ENCODE results near the gene HLA-DQB1.
"Not testable (repeated sequence)": the region's sequence is repeated elsewhere in the genome, so short reads cannot be mapped to it uniquely, and the experiment has no call there.

The HLA-DQB1 gene

DNA sequence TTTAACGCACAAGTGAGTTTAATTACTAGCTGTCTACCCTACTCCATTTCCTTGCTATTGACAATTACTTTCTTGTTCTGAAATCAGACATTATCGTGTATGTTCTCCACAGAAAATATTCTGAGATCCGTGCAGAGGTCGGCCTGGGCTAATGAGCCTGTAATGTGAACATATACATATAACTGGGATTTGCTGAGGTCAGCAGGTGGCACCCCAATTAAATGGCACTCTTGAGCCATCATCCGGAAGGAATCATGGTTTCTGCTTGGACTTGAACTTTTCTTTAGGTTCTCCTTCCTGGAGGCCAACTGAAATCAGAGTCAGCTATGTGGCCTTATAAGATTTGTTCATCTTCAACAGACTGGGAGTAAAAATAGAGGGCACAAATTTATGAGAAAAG is 3.6 kb downstream of the HLA-DQB1 start:
- DNase-seq (ENCODE audit: low read depth, low spot score): no peak

DNA sequence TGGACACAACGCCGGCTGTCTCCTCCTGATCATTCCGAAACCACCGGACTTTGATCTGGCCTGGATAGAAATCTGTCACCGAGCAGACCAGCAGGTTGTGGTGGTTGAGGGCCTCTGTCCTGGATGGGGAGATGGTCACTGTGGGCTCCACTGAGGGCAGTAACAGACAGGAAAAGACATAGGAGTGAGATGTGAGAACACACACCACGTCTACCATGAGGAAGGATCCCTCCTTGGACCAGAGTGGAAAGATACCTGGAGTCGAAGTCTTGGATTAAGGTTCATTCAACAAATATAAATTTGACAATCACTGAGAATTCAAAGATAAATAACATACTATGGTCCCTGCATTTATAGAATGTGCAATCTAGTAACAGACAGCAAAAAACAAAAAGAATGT is 4.4 kb downstream of the HLA-DQB1 start:
- no peak for DNase-seq (ENCODE audit: low read depth, low spot score)

DNA sequence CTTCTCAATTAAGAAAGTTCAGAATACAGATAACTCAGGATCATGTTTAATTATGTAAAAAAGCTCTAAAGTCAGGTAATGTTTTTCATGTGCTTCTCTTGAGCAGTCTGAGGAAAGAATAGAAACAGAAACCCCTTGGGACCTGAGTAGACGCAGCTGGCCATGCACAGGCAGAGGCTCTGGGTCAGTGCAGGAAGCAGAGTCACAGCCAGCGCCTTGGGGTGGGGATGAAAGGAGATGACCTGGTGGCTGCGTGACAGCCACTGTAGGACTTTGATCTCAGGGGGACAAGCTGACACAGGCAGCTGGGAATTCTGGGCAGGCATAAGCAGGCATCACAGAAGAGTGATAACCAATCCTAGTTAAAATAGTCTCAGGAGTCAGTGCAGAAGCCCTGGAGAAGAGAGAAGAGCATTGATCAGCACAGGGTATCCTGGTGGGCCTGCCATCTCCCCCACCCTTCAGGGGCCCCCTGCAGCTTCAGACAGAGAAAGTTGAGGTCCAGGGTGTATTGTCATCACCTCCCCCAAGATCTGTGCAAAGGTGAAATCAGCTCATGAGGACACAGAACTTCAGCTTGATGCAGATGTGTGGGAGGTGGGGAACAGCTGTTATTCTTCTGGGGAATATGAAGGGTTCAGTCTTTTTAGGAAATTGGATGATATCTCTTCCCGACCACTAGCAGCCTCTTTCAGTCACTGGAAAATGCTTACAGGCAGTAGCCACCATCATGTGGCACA is 6.4 kb downstream of the HLA-DQB1 start:
- DNase-seq (ENCODE audit: low read depth, low spot score): no peak

DNA sequence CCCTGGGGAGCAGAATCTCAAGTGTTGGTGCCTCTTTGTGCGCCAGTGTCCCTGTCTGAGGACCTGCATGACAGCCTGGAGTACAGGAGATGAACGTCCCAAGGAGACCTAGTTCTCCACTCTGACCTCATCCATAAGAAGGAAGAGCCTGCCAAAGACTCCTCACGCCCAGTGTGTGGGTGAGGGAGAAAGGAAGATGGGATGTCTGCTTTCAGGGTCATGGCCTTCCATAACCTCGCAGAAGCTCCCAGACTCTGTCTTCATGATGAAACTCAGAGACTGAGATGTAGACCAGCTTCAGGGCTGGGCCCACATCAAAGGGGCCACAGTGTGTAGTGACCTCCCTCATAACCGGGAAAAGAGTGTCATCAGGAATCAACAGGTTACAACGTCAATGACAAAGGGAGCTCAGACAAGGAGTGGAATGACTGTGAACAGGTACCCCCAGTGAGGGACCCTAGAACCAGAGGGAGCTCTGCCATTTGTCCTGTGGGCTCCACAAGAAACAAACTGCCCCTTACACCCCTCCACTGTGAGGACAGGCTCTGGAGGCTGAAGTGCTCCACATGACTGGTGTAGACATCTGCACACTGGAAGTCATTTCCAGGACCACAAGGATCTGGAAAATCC is 8.1 kb downstream of the HLA-DQB1 start:
- no peak for DNase-seq (ENCODE audit: low read depth, low spot score)

DNA sequence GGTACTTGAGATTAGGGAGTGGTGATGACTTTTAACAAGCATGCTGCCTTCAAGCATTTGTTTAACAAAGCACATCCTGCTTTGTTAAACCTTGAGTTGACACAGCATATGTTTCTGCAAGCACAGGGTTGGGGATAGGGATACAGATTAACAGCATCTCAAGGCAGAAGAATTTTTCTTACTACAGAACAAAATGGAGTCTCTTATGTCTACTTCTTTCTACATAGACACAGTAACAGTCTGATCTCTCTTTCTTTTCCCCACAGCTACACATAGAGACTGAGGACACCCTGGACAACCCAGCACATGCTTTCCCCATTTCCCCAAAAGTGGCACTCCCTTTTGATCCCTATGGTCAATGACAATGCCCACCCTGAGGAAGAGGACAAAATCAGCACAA is 8.6 kb downstream of the HLA-DQB1 start:
- DNase-seq (ENCODE audit: low read depth, low spot score): not testable (repeated sequence)

DNA sequence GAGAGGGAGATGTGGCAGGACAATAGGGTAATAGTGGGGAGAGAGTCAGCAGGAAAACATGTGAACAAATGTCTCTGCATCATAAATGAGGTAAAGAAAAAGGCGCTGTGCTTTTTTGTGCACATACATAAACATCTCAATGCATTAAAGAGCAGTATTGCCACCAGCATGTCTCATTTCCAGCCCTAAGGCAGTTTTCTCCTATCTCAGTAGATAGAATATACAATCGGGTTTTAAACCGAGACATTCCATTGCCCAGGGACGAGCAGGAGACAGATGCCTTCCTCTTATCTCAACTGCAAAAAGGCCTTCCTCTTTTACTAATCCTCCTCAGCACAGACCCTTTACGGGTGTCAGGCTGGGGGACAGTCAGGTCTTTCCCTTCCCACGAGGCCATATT is 9.1 kb downstream of the HLA-DQB1 start:
- DNase-seq (ENCODE audit: low read depth, low spot score): not testable (repeated sequence)

DNA sequence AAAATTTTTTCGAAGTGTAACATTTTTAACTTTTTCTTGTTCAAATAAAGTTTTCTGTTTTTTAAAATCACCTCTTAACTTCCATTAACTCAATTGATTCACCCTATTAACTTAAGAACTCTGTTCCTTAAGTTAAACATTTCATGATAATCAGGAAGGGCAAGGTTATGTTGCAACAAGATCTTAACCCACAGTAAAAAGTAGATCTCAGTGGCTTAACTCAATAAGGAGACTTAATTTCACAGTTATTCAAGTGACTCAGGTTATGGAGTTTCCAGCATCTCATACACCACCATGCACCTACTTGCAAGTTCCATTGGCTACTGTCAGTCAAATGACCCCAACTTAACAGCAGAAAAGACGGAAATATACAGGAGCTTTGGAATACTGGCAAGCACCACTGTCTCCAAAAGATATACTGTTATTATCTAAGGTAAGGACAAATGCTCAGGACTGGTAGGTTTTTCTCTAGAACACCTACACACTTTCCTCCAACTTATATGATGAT is 11.2 kb downstream of the HLA-DQB1 start:
- no peak for DNase-seq (ENCODE audit: low read depth, low spot score)

DNA sequence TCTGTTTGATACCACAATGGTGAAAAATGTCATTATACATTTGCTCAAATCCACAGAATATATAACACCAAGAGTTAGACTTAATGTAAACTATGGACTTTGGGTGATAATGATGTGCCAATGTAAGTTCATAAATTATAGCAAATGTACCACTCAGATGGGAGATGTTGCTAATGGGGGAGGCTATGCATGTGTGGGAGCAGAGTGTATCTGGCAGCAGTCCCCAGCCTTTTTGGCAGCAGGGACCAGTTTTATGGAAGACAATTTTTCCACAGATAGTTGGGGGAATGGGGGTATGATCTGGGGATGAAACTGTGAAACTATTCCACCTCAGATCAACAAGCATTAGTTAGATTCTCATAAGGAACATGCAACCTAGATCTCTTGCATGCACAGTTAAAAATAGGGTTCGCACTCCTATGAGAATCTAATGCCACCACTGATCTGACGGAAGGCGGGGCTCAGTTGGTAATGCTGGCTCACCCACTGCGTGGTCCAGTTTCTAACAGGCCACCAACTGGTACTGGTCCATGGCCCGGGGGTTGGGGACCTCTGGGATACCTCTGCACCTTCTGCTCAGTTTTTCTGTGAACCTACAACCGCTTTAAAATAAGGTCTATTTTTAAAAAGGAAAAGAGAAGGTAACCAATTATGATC is 21.3 kb downstream of the HLA-DQB1 start:
- no peak for DNase-seq (ENCODE audit: low read depth, low spot score)

DNA sequence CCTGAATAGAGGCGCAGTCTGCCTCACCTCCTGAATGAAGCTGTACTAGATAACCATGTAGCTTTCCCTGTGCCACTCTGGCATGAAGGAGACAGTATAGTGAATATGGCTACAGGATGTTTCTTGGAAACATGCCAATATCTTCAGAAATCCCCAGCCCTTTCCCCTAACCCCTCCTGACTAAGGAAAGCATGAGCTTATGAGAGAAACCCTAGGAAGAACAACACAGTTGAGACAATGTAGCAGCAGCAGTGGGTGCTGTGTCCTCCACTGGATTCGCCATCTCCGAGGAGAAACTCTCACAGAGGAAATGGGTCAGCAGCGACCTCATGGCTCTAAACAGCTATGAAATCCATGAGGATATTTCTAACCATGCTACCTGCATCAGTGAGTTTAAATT is 22.6 kb downstream of the HLA-DQB1 start:
- DNase-seq (ENCODE audit: low read depth, low spot score): no peak

DNA sequence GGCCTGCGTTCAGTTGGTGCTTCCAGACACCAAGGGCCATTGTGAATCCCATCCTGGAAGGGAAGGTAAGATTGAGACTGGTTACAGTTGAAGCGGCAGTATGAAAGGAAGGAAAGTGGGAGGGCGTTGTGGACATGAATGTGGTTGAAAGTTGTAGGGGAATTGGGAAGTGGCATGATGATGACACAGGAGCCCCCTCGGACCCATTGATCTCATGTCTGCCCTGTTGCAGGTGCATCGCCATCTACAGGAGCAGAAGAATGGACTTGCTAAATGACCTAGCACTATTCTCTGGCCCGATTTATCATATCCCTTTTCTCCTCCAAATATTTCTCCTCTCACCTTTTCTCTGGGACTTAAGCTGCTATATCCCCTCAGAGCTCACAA is 23.7 kb downstream of the HLA-DQB1 start:
- no peak for DNase-seq (ENCODE audit: low read depth, low spot score)

DNA sequence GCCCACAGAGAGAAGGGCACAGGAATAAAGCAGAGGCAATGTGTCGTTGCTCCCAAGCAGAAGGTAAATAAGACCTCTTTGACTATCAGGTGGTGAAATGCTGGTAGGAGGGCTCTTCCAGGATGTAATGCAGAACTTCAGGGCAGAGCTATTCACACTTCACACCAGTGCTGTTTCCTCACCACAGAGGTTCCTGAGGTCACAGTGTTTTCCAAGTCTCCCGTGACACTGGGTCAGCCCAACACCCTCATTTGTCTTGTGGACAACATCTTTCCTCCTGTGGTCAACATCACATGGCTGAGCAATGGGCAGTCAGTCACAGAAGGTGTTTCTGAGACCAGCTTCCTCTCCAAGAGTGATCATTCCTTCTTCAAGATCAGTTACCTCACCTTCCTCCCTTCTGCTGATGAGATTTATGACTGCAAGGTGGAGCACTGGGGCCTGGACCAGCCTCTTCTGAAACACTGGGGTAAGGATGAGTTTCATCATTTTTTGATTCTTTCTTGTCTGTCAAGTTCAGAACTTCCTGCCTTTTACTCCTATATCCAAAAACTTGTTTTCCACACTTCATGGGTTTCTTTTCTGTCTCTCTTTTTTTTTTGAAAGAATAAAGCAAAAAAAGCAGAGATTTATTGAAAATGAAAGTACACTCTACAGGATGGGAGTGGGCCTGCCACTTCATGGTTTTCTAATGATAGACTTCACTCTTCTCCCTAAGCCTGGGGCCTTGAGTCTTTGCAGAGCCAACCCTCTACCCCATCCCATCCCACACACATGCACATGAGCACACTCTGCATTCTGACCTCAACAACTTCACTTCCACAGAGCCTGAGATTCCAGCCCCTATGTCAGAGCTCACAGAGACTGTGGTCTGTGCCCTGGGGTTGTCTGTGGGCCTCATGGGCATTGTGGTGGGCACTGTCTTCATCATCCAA is 24.4 kb downstream of the HLA-DQB1 start:
- DNase-seq (ENCODE audit: low read depth, low spot score): not testable (repeated sequence)

DNA sequence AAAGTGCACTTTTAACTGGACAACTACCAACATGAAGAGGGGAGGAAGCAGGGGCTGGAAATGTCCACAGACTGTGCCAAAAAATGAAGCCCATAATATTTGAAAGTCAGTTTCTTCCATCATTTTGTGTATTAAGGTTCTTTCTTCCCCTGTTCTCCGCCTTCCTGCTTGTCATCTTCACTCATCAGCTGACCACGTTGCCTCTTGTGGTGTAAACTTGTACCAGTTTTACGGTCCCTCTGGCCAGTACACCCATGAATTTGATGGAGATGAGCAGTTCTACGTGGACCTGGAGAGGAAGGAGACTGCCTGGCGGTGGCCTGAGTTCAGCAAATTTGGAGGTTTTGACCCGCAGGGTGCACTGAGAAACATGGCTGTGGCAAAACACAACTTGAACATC is 25.3 kb downstream of the HLA-DQB1 start:
- no peak for DNase-seq (ENCODE audit: low read depth, low spot score)

DNA sequence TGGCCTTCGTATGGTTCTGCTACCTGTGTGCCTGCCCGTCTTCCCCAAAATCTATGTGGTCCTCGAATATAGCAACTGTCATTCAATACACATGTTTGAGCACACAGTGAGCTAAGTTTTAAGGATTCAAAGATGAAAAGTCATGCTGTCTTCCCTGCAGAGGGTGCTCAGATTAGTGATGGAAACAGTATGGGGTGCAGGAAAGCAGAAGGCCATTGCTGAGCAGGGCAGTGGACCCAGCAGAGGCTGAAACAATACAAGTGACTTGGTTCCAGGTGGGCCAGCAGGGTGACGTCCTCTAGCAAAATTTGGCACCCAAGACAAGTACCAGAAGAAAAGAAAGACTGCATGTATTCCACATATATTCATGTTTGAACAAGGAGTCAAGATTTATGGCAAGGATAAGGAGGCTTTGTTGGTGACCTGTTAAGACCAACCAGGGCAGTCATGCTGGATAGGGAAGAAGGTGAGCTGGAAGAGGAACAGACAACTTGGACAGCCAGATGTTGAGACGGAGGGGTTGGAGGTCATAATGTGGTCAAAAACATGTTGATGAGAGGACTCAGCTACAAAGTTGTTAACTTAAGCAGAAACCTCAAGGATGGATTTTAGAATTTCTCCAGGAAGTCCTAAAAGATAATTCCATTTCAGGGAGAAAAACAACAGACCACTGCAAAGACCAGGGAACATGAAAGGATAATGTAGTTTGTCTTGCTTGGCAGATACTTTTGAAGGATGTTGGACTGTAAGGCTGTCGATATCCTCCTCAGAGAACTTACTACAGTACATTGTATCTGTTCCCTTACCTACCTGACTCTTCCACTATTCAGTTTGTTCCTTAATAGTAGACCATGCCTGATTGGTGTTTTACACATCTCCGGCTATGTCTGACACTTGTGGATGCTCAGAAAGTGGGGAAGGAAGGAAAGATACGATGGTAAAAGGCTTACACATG is 26.7 kb downstream of the HLA-DQB1 start:
- DNase-seq (ENCODE audit: low read depth, low spot score): no peak

DNA sequence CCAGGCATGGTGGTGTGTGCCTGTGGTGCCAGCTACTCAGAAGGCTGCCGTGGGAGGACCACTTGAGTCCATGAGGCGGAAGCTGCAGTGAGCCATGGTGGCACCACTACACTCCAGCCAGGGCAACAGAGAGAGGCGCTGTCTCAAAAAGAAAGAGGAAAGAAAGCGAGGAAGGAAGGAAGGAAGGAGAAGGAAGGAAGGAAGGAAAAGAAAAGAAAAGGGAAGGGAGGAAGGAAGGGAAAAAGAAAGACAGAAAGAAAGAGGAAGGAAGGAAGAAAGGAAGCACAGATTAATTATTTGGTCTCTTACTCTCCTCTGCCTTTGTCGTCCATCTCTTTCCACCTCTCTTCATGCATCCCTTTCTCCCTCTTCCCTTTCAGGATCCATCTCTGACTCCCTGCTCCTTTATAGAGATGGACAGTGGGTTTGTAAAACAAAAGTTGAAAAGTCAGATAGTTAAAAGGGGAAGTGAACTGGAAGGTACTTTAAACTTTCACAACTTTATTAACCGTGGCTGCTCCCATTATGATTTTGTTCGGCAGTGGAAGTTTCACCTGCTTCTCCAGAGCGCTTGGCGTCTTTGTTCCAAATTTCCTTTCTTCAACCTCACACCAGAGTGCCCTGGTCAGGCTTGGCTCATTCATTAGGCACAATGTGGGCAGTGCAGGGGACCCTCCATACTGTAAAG is 27.8 kb downstream of the HLA-DQB1 start:
- DNase-seq (ENCODE audit: low read depth, low spot score): no peak

DNA sequence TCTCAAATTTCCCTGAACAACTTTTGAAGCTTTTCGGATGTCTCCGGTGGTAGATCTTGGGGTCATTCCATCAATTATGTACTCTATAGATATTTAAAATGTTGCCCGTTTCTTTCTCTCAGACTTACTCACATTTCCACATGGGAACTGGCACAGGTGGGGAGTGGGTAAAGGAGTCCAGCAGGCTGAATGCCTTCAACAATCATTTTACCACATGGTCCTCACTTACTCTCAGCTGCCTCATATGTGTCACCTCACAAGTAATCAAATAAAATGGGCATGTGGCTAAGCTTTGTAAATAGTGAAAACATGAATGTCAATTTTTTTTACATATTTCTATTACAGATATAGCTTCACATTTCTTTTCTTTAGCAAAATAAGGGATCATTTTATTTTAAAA is 28.6 kb downstream of the HLA-DQB1 start:
- DNase-seq (ENCODE audit: low read depth, low spot score): no peak

DNA sequence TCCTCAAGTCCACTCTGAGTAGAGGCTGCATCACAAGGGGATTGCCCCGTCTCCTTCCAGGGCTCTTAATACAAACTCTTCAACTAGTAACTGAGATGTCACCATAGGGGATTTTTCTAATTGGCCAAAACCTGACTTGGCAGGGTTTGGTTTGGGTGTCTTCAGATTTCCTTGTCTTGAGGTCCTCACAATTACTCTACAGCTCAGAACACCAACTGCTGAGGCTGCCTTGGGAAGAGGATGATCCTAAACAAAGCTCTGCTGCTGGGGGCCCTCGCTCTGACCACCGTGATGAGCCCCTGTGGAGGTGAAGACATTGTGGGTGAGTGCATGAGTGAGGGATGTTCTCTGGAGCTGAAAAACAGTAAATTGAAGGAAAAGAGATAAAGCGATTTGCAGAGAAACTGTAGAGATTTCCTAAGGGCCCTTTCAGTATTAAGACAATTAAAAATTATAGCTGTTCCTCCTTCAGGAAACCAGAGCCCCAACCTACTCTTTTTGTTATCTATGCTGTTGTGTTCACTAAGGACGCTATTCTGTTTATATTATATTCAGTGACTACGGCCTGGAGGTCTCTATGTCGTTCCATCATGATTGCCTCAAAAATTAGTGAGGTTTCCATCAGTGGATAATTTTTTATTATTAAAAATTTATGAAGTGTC is 29.1 kb downstream of the HLA-DQB1 start, which contains the start of gene HLA-DQA1:
Gene HLA-DQA1, plus strand, starts transcription at position 188 of the 662 bp plus-strand sequence. Its CDS starts 53 bp downstream, at position 241.
- no peak for DNase-seq (ENCODE audit: low read depth, low spot score)

DNA sequence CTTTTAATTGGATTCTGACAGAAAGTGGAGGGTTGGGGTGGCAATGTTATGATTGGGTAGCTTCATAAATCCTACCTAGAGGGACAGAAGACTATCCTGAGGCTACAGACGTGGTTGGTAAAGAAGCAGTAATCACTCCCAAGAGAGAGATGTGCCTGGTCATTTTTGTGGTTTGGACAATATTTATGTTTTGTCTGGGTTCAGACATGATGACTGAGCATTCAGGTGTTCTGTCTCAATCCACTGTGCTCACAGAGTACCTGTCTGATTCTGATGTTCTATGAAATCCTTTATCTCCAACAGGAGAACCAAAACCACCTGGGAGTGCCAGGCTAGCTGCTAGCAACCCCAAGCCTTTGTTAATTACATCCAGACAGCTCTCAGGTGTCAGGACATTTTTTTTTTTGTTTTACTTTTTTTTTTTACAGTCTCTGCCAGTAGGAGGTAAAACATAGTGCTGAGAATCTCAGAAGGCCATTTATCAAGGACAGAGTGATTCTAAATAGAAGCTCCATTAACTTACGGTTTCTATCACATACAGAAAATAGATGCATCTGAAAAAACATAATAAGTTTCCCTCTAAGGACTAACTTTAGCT is 30.8 kb downstream of the HLA-DQB1 start:
- DNase-seq (ENCODE audit: low read depth, low spot score): no peak

DNA sequence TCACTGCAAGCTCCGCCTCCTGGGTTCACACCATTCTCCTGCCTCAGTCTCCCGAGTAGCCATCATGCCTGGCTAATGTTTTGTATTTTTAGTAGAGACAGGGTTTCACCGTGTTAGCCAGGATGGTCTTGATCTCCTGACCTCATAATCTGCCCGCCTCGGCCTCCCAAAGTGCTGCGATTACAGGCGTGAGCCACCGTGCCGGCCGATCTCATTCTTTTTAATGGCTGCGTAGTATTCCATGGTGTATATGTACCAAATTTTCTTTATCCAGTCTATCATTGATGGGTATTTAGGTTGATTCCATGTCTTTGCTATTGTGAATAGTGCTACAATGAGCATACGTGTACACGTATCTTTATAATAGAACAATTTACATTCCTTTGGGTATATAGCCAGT is 36.7 kb downstream of the HLA-DQB1 start:
- not testable (repeated sequence) for DNase-seq (ENCODE audit: low read depth, low spot score)

DNA sequence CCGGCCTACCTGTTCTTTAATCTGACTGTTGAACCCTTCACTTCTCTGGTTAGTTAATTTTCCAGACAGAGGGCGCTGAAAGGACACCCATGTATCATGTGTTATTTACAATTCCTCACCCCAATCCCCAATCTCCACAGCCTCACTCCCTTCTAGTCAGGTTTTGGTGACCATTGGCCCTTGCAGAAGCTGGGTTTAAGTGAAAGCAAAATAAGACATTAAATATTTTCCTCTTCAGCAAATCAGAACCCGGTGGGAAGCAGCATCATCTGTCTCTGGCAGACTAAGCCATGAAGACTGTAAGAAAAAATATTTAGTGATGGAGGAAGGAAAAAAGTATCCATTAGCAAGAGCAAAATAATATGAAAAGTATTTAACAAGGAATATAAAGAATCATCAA is 38.6 kb downstream of the HLA-DQB1 start:
- DNase-seq (ENCODE audit: low read depth, low spot score): no peak

All from activated naive CD8-positive, alpha-beta T cell treated with anti-CD3 and anti-CD28 coated beads, Interleukin-2, amount 50 U/mL, for 16 hours (primary cell).